ENCODE results near the gene GRIP2.

DNA sequence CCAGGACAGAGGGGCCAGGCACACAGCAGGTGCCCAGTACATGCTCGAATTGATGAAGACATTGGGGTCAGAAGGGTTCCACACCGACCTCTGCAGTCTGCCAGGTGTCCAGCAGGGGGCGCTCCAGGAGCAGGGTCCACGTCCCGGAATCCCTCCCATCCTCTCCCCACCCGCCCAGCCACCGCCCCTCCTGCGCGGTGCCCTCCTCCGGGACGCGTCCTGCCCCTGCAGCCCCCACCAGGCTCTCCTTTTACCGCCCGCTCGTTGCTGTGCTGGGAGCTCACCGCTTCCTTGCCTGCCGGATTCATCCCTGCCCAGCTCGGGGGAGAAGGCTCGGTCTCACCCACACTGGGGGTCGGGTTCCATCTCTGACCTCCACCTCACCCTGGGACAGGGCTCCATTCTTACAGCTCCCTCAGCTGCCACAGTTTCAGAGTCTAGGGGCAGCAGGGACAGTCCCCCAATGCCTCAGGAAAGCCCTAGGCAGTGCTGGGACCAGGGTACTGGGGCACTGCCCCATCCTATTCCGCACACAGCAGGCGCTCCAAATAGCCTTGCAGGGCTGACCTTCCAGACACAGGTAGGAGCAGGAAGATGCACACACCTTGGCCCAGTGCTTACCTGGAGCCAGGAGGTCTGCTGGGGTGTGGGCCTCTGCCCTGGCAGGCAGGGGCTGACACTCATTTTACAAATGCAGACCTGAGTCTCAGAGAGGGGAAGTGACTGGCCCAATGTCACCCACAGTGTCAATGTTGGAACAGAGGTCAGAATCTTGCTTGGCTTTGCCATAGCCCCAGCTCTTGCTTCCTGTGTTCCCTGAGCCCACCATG, 31.0 kb downstream of the GRIP2 start:
- TF ChIP-seq, protein P1, sequence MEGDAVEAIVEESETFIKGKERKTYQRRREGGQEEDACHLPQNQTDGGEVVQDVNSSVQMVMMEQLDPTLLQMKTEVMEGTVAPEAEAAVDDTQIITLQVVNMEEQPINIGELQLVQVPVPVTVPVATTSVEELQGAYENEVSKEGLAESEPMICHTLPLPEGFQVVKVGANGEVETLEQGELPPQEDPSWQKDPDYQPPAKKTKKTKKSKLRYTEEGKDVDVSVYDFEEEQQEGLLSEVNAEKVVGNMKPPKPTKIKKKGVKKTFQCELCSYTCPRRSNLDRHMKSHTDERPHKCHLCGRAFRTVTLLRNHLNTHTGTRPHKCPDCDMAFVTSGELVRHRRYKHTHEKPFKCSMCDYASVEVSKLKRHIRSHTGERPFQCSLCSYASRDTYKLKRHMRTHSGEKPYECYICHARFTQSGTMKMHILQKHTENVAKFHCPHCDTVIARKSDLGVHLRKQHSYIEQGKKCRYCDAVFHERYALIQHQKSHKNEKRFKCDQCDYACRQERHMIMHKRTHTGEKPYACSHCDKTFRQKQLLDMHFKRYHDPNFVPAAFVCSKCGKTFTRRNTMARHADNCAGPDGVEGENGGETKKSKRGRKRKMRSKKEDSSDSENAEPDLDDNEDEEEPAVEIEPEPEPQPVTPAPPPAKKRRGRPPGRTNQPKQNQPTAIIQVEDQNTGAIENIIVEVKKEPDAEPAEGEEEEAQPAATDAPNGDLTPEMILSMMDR (optimal IDR thresholded peaks at IDR 0.05 in 1 of 3, IDR thresholded peaks at IDR 0.05 in 1 of 3, conservative IDR thresholded peaks at IDR 0.05 in 1 of 3; ENCODE audit: extremely low read depth in 1 of 3, insufficient read depth in 2 of 3, low read length in 3 of 3): peak; percentile 71 to 97 (median 89)
- no peak for TF ChIP-seq EZH2 (IDR thresholded peaks at IDR 0.05; ENCODE audit: low read length)
